K562 (cell line): ENCODE data around the gene NCOA4. TPM values are rescaled to one million over a fixed set of nuclear protein-coding genes. Genes with fewer than 3 reads are reported as not detected.

ENCODE experiments used
- ID3 ChIP-seq, 2 experiments: fragments of 250-450 bp in 1 of 2; fragments of 450-650 bp in 1 of 2; sonication (Bioruptor Pico) in 1 of 2; IDR thresholded peaks; 2 replicates each; pipeline versions ENCODE4 v1.6.1 to v1.8.0; 2016 to 2021; ENCODE audit warnings: mild to moderate bottlenecking in 2 of 2, moderate library complexity in 2 of 2, missing compliant biosample characterization in 1 of 2, missing genetic modification characterization in 1 of 2
- MEF2A ChIP-seq: IDR thresholded peaks from 2 replicates; pipeline ENCODE4 v1.6.1; 2011; ENCODE audit warnings: low read depth, mild to moderate bottlenecking, low read length, moderate library complexity; ENCODE audit not compliant: control insufficient read depth
- NR3C1 ChIP-seq: sonication (generic); formaldehyde crosslinking; IDR thresholded peaks from 2 replicates; pipeline ENCODE4 v1.8.1; 2022; ENCODE audit warnings: missing genetic modification reagents
- REST ChIP-seq, 2 experiments: fragments of 450-650 bp; formaldehyde crosslinking in 1 of 2; IDR thresholded peaks; 2 replicates each; pipeline versions ENCODE4 v1.4.0 to v1.6.1; 2014 to 2020; ENCODE audit warnings: mild to moderate bottlenecking in 2 of 2, borderline replicate concordance in 1 of 2, low read depth in 1 of 2
- SMARCB1 ChIP-seq: IDR thresholded peaks from 2 replicates; pipeline ENCODE4 v1.6.1; 2011; ENCODE audit warnings: improper control_type of control experiment, low read depth; ENCODE audit not compliant: insufficient read length
- TEAD4 ChIP-seq, 2 experiments: sonication (generic) in 1 of 2; formaldehyde crosslinking in 1 of 2; IDR thresholded peaks; 2 replicates each; pipeline versions ENCODE4 v1.6.1 to v1.8.0; 2012 to 2022; ENCODE audit warnings: borderline replicate concordance in 1 of 2, inconsistent platforms in 1 of 2, low read length in 1 of 2, mild to moderate bottlenecking in 1 of 2, missing genetic modification reagents in 1 of 2
- TRIM25 ChIP-seq: fragments of 450-650 bp; IDR thresholded peaks from 2 replicates; pipeline ENCODE4 v1.7.0; 2016; ENCODE audit warnings: borderline replicate concordance
- polyA plus RNA-seq, 8 experiments: library from polyadenylated mRNA; depleted of rRNA in 4 of 8; stranded (reverse) in 5 of 8; unstranded in 3 of 8; fragments of >200 nt; fragmentation: Nextera tagmentation in 2 of 8; fragmentation: Illumina TruSeq in 1 of 8; extraction: Ambion mirVana in 2 of 8; extraction: Trizol in 1 of 8; gene quantifications; 2 replicates each; pipeline versions ENCODE4 v1.2.1 to v1.2.3, GENCODE V29; 2011 to 2014; ENCODE audit warnings: inconsistent platforms in 1 of 8, missing spikeins in 1 of 8
- total RNA-seq, 7 experiments: library from RNA; depleted of rRNA in 6 of 7; stranded (reverse); fragments of >200 nt in 6 of 7; fragmentation: Illumina TruSeq in 2 of 7; extraction: Trizol in 2 of 7; gene quantifications; 2 replicates each; pipeline versions ENCODE4 v1.2.1 to v1.2.3, GENCODE V29; 2011 to 2021; ENCODE audit warnings: low replicate concordance in 1 of 7
- TF ChIP-seq, protein P1 (sequence below): fragments of 250-450 bp; sonication (Bioruptor Pico); IDR thresholded peaks from 2 replicates; pipeline ENCODE4 v1.4.0; 2020; ENCODE audit warnings: borderline replicate concordance
- TF ChIP-seq, protein P2 (sequence below), 2 experiments: IDR thresholded peaks; 2 replicates each; pipeline ENCODE4 v1.6.1; 2012; ENCODE audit warnings: improper control_type of control experiment in 2 of 2, low read depth in 2 of 2, low read length in 2 of 2, borderline replicate concordance in 1 of 2

NCOA4 gene
- total and polyA plus RNA-seq, 9 of the 15 experiments (the other 6 are each of a cell fraction or from before 2014, with no cell fraction given) = 89.8 to 283 (median 181) TPM

DNA sequence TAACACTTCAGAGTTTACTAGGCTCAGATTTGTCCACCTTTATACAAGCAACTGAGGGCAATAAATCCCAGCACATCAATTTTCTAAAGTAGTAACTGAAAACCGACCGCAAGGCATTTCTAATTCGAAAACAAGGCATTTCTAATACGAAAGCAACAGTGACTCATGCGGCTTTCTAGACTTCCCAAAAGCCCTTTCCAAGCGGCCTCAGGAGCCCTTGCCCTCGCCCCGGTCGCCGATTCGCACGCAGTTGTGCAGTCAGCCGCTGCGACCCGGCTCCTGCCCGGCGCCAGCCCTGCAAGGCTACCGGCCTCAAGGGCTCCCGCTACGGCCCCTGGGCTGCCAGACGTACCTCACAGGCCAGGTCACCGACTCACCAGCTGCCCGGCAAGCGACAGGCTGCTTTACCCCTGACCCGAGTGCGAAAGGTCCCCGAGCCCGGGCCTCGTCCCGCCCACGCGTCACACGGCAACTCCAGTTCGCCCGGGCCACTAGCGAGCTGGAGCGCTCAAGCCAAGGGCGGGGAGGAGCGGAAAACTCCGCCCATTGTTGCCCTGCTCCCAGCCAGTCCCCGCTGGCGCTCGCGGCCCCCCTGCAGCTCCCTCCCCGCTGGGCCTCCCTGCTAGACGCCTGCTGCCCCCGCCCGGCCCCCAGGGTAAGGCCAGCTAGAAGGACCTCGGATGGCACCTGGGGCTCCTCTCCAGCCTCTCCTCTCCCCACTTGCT is 7.3 kb downstream of the NCOA4 start (continued):
- TF ChIP-seq, protein P1, sequence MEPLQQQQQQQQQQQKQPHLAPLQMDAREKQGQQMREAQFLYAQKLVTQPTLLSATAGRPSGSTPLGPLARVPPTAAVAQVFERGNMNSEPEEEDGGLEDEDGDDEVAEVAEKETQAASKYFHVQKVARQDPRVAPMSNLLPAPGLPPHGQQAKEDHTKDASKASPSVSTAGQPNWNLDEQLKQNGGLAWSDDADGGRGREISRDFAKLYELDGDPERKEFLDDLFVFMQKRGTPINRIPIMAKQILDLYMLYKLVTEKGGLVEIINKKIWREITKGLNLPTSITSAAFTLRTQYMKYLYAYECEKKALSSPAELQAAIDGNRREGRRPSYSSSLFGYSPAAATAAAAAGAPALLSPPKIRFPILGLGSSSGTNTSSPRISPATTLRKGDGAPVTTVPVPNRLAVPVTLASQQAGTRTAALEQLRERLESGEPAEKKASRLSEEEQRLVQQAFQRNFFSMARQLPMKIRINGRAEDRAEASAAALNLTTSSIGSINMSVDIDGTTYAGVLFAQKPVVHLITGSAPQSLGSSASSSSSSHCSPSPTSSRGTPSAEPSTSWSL (CRISPR knock-in tag) = no peak
- TF ChIP-seq TEAD4 (IDR thresholded peaks at IDR 0.05; ENCODE audit: low read length) (0 out of 2 replicates have a peak, but pooled peaks have one; percentile 24), TEAD4 (CRISPR knock-in tag; IDR thresholded peaks at IDR 0.05; ENCODE audit: borderline replicate concordance) (no peak), NR3C1 (CRISPR knock-in tag) (0 out of 2 replicates have a peak, but pooled peaks have one; percentile 42), REST (IDR thresholded peaks at IDR 0.05; ENCODE audit: borderline replicate concordance) (peak; percentile 93), REST (CRISPR knock-in tag; IDR thresholded peaks at IDR 0.05; ENCODE audit: low read depth) (peak; percentile 69; the same call in 1 of the 2 replicates), MEF2A (no peak), TRIM25 (no peak), ID3 (CRISPR knock-in tag; IDR thresholded peaks at IDR 0.05) (no peak), ID3 (tag; IDR thresholded peaks at IDR 0.05) (peak; percentile 76; the same call in 1 of the 2 replicates), SMARCB1 (no peak)
- TF ChIP-seq, protein P2, sequence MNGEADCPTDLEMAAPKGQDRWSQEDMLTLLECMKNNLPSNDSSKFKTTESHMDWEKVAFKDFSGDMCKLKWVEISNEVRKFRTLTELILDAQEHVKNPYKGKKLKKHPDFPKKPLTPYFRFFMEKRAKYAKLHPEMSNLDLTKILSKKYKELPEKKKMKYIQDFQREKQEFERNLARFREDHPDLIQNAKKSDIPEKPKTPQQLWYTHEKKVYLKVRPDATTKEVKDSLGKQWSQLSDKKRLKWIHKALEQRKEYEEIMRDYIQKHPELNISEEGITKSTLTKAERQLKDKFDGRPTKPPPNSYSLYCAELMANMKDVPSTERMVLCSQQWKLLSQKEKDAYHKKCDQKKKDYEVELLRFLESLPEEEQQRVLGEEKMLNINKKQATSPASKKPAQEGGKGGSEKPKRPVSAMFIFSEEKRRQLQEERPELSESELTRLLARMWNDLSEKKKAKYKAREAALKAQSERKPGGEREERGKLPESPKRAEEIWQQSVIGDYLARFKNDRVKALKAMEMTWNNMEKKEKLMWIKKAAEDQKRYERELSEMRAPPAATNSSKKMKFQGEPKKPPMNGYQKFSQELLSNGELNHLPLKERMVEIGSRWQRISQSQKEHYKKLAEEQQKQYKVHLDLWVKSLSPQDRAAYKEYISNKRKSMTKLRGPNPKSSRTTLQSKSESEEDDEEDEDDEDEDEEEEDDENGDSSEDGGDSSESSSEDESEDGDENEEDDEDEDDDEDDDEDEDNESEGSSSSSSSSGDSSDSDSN (IDR thresholded peaks at IDR 0.05; ENCODE audit: borderline replicate concordance in 1 of 2, low read depth in 2 of 2, low read length in 2 of 2) = peak; percentile 11 to 72; a peak in 1 of 4 replicates
